GM19452 (cell line): ENCODE data around the gene RNF6.

Experiments
- ATAC-seq: cut with Tn5 transposase; IDR thresholded peaks from one replicate; pipeline ENCODE4 v1.9.1; 2021; ENCODE audit not compliant: unreplicated experiment

RNF6 gene

DNA sequence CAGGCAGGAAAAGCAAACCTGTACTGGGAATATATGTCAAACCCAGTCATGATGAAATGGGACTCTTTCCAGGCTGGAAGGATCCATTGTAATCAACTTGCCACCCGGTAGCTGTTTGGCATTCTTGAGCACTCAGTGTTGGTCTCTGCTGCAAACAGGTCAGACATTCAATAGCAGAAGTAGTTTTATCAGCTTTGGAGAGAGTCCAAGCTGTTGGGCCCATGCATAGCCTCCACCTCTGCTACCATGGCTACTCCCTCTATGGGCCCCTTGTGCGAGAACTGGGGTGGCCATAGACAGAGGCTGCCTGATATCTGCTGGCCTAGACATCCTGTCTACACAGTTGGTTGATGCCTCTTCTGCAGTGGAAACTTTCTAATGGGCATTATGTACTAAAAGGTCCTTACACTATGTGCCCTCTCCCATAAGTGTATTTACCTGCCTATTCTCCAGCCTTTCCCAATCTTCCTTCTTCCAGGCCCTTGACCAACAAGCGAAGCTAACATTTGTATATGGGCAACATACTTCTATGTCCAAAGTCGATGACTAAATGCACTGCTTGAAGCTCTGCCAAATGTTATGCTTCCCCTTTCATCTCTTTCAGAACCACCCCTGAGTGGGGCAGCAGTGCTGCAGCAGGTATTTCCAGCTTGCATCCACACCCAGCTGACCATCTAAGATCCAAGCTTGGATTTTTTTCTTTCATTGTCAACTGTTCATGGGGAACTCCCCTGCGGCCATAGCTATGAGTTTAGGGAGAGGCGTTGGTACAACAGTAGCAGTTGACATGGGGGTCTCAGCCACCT, 5.3 kb upstream of the RNF6 start:
- no peak for ATAC-seq

DNA sequence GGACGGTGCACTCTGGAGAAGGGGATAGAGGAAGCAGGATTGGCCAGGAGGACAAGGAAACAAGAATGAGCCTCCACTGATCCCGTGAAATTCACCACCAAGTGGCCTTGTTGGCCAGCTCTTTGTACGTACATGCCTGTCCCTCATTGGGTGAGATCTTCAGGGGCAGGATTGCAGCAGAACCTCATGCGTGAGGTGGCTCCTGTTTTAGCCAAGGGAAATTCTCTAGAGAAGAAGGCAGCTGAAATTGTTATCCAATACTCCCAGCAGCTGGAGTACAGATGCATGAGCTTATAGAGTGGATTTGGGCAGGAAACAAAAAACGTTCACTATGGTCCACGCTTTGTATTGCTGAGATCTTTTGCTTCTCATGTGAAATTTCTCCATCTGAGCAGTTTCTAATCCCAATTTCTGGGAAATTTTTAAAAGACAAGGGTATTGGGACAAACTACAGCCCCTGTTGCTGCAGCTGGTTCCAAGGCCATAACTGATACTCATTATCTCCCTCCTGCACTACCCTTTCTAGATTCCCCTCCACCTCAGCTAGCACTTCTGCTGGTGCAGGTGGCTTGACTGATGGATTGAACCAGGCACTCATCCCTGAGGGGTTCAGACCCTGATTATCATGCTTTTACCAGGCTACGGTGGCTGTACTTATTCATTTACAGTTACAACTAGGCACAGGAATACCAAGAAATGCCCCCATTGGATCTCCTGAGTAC, 3.9 kb upstream of the RNF6 start:
- no peak for ATAC-seq

GRCh38 chr13:26222520-26223046, 469 bp upstream of the RNF6 start:
- peak; percentile 46 for ATAC-seq

- peak; percentile 33 for ATAC-seq
Observed at GRCh38 chr13:26221399-26221720, 754 bp downstream of the RNF6 start.

DNA sequence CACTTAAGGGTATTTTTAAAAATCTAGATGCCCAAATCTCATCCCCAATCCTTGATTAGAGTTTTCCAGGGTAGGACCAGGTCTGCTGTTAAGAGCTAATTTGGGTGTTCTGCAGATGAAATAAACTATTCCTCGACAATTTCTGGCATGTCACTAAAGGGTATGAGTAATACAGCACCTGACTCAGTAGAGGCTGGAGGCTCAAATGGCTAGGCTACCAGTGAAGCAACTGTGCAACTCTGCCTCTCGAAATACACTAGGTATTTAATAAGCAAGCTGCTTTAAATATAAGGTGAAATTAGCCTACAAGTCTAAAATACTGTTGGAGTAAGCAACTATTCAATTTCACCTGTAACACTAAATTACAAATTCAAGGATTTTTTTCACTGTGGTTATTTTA, 1.5 kb downstream of the RNF6 start:
- no peak for ATAC-seq

- ATAC-seq = no peak
Observed at GRCh38 chr13:26219726-26220125, 2.4 kb downstream of the RNF6 start.

GRCh38 chr13:26216042-26216441, 6.1 kb downstream of the RNF6 start:
- ATAC-seq = no peak

GRCh38 chr13:26213982-26214381, 8.1 kb downstream of the RNF6 start:
- ATAC-seq = no peak

- no peak for ATAC-seq
Observed at GRCh38 chr13:26213345-26213744, 8.8 kb downstream of the RNF6 start.

- ATAC-seq = no peak
Observed at GRCh38 chr13:26208287-26208686, 13.8 kb downstream of the RNF6 start.

DNA sequence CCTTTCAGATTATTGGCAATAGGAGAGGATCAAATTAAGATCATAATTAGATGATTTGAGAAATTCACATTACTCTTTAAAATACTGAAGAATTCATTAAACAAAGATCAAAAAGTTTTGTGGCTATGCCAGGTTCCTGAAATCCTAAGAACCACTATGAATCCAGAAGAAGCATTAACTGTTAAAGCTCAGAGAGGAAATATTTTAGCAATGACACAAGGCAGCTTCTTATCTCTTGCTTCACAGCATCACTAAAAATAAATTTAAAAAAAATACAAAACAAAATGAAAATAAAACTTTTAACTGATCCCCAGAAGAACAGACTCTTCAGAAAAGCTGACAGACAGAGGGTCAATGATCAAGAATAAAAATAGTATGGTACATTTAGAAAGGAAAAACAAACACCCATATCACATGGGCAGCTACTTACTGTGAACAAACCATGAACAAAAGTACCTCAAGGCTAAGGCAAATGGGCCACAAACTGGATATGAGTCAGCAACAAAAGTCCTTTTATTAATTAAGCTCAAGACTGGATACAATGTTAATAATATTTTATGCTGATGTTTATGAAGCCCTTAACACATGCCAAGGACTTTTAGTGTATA, 19.6 kb downstream of the RNF6 start:
- no peak for ATAC-seq

DNA sequence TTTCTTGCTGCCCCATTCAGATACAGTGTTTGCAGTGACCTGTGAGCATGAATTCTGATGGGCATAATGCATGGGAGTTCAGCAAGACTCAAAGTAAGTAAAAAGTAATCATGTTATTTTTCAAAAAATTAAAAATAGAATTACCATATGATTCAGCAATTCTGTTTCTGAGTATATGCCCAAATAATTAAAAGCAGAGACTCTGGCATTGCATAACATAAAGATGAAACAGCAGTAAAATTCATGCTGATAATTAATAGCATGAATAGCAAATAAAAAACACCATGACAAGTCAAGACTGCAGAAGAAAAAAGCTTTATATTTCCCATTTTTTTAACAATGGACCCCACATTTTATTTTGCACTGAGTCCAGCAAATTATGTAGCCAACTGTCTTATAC, 21.3 kb downstream of the RNF6 start:
- ATAC-seq = no peak

DNA sequence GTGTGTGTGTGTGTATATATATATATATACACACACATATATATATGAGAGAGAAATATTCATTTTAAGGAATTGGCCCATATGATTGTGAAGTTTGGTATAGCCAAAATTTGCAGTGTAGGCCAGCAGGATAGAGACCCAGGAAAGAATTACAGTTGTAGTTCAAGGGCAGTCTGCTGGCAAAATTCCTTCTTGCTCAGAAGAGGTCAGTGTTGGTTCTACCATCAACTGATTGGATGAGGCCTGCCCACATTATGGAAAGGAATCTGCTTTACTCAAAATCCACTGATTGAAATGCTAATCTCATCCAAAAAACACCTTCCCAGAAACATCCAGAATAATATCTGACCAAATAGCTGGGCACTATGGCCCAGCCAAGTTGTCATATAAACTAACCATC, 24.0 kb downstream of the RNF6 start:
- no peak for ATAC-seq

DNA sequence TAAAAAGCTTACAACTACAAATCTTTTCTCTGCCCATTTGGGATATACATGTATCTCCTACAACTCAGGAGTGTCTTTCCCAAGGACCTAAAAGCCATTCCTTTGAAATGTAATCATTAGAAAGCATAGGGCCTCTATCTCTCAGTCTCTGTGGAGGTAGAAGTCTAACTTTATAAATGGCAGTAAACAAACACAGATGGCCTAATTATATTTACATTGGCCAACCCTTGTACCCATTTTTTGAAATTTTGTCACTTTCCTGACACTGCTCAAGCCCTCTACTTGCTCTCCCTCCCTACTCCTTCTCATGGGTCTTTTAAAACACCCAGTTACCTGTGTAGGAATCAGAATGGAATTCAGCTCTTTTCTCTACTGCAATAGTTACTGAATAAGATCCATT, 24.8 kb downstream of the RNF6 start:
- ATAC-seq = no peak

DNA sequence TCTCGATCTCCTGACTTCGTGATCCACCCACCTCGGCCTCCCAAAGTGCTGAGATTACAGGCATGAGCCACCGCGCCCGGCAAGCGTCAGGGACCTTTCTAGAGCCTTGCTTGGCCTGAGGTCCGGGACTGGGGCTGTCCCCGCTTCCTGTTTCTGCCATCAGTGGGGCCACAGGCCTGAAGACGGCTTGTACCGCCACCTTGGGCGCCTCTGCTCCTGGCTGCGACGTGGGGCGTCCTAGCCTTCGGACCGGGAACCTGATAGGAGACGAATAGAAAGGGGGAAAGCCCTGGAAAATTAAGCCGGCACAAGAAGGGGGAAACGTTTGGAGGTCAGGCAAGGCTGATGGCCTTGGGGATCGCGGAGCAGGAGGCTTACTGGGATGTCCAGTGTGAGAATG, 35.1 kb downstream of the RNF6 start:
- ATAC-seq = no peak

- ATAC-seq = peak; percentile 81
Observed at GRCh38 chr13:26186118-26186870, 35.8 kb downstream of the RNF6 start.

GRCh38 chr13:26185720-26186117, 36.4 kb downstream of the RNF6 start:
- ATAC-seq = peak; percentile 5

- peak; percentile 31 for ATAC-seq
Observed at GRCh38 chr13:26184791-26185250, 37.3 kb downstream of the RNF6 start.

GRCh38 chr13:26183416-26183815, 38.7 kb downstream of the RNF6 start:
- ATAC-seq = no peak

DNA sequence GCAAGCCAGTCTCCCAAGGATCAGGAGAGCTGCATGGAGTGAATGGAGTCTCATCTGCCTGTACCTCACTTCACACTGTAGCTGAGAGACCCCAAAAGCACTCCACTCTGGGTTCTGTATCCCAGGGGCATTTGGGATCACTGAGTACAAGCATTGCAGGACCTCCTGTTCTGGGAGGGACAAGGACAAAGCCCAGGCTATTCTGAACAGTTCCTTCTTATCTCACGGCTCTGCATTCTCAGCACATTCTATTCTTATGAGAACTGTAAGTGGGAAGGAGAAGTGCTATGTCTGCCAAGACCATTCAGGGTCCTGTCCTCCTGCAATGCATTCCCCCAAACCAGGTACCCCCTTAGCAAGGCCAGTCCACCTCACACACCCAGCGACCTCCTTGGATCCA, 42.8 kb downstream of the RNF6 start:
- ATAC-seq = no peak

DNA sequence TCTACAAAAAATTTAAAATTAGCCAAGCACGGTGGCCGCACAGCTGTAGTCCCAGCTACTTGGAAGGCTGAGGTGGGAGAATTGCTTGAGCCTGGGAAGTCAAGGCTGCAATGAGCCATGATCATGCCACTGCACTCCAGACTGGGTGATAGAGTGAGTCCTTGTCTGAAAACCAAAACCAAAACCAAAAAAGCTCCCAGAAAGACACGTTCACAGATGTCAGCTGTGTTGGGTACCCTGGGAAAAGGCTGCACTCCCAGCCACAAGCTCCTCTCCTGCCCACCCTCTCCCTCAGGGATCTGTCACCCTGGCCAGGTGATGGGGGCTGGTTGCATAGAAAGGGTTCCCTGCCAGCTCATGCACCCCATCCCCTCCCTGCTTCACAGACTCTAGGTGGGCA, 53.3 kb downstream of the RNF6 start:
- ATAC-seq = no peak
